ENCODE data around the gene SEC62. TPM values are rescaled to one million over a fixed set of nuclear protein-coding genes. Genes with fewer than 3 reads are reported as not detected.
A peak's percentile ranks its signal among the peaks of the same experiment; 100 is the strongest.

Gene SEC62
- polyA plus RNA-seq, 4 donors: 38.7 to 96.7 (median 60.1) TPM

GRCh38 chr3:170047133-170047404 lies 80.5 kb downstream of the SEC62 start:
- no peak for FAIRE-seq
- H3K36me3 ChIP-seq (ENCODE audit: control insufficient read depth in 3 of 3, insufficient read depth in 2 of 3, low read depth in 1 of 3, low read length in 3 of 3): peaks cover 0 to 41% (median 0%) of the 10 kb centered on the region in 3 donors
- WGBS, 3 donors: 12 to 58% (median 49%) methylated on average over 3 of the region's 3 CpGs
- H3K9me3 ChIP-seq (ENCODE audit: control insufficient read depth in 2 of 2, insufficient read depth in 1 of 2, low read depth in 1 of 2, low read length in 1 of 2): no peaks in the 10 kb centered on the region
- H3K4me1 ChIP-seq (ENCODE audit: control insufficient read depth in 3 of 3, insufficient read depth in 2 of 3, low read depth in 1 of 3, low read length in 2 of 3): peaks cover 4 to 60% (median 5%) of the 10 kb centered on the region in 3 donors
- no peaks in the 10 kb centered on the region for H3K27me3 ChIP-seq (ENCODE audit: control insufficient read depth in 3 of 3, insufficient read depth in 3 of 3, low read length in 3 of 3)
- no peak overlapping the region for H3K4me3 ChIP-seq (ENCODE audit: low read depth in 1 of 3, low read length in 3 of 3)
- peak in 1 of 2 donors; percentile 37 for DNase-seq
- peak overlapping the region; percentile 84 to 94 (median 89) for H3K27ac ChIP-seq (ENCODE audit: low read depth in 1 of 3, low read length in 2 of 3)

Other genes starting within 250 kb of the SEC62 start
- gene TERC, start 201.7 kb upstream of the SEC62 start, polyA plus RNA-seq: under 1 TPM in 2 of 4 donors, not detected in 2; 0.48 to 0.87 TPM
- 10 to 100 TPM in 1 of 4 donors, 1 to 10 TPM in 3; 1.3 to 13.6 (median 1.7) TPM for gene ACTRT3, start 197.2 kb upstream of the SEC62 start, polyA plus RNA-seq
- gene MYNN, start 193.4 kb upstream of the SEC62 start, polyA plus RNA-seq: 10 to 100 TPM in 3 of 4 donors, 1 to 10 TPM in 1; 7.5 to 17.5 (median 10.9) TPM
- under 1 TPM in 1 of 4 donors, not detected in 3; 0.13 TPM for gene LRRIQ4, start 153.9 kb upstream of the SEC62 start, polyA plus RNA-seq
- 1 to 10 TPM in 2 of 4 donors, under 1 TPM in 1, not detected in 1; 0.94 to 2.2 (median 1.2) TPM for gene LRRC34, start 153.9 kb upstream of the SEC62 start, polyA plus RNA-seq
- gene LRRC31, start 96.9 kb upstream of the SEC62 start, polyA plus RNA-seq: 10 to 100 TPM in 2 of 4 donors, 1 to 10 TPM in 2; 6.8 to 26.4 (median 14.6) TPM
- not detected for gene SAMD7, start 55.2 kb upstream of the SEC62 start, polyA plus RNA-seq
- gene GPR160, start 71.2 kb downstream of the SEC62 start, polyA plus RNA-seq: 100 to 1,000 TPM in 1 of 4 donors, 10 to 100 TPM in 3; 48.6 to 358 (median 55.8) TPM
- gene PHC3, start 214.9 kb downstream of the SEC62 start, polyA plus RNA-seq: 10 to 100 TPM in 1 of 4 donors, 1 to 10 TPM in 3; 2.5 to 30.4 (median 4.3) TPM